PC-9 (cell line): Measurements from ENCODE around the gene B3GNT2. TPM values are rescaled to one million over a fixed set of nuclear protein-coding genes. Genes with fewer than 3 reads are reported as not detected.

ENCODE experiments used
- BruUV-seq: library from RNA; stranded (reverse); fragments of 400-500 nt; replicated peaks from 2 replicates; lab custom pipeline; 2021; lab: Mats Ljungman, UMichigan
- CTCF ChIA-PET: fragments of 300-600 bp; sonication (Branson Sonifier 250); formaldehyde crosslinking; loops from one replicate; lab custom pipeline; 2022; ENCODE audit warnings: antibody characterized with exemption; lab: Charles Lee
- POLR2A ChIA-PET: fragments of 300-600 bp; sonication (Branson Sonifier 250); formaldehyde crosslinking; loops from one replicate; lab custom pipeline; 2022; ENCODE audit warnings: antibody characterized with exemption; ENCODE audit not compliant: unreplicated experiment; lab: Charles Lee
- DNase-seq, 2 experiments: peaks; one replicate each; pipeline versions ENCODE4 v3.0.0 to v3.0.0-alpha.2; 2015 to 2022; ENCODE audit warnings: mixed read lengths in 1 of 2
- H2AFZ ChIP-seq: fragments of 200-600 bp; sonication (generic); 2 replicates; pipeline ENCODE4 v1.8.1; 2017; ENCODE audit warnings: antibody characterized with exemption
- H3F3A ChIP-seq: fragments of 200-600 bp; sonication (generic); 2 replicates; pipeline ENCODE4 v1.8.1; 2017; ENCODE audit warnings: antibody characterized with exemption, mild to moderate bottlenecking, low read depth; ENCODE audit not compliant: insufficient read depth
- H3K27ac ChIP-seq: fragments of 200-600 bp; sonication (generic); 2 replicates; pipeline ENCODE4 v1.6.1; 2016; ENCODE audit warnings: mixed run types
- H3K27me3 ChIP-seq: fragments of 200-600 bp; sonication (generic); 2 replicates; pipeline ENCODE4 v1.6.1; 2016; ENCODE audit warnings: low read depth, mixed run types; ENCODE audit not compliant: insufficient read depth
- H3K36me3 ChIP-seq: fragments of 200-600 bp; sonication (generic); 2 replicates; pipeline ENCODE4 v1.6.1; 2016; ENCODE audit warnings: low read depth, mixed run types
- H3K4me1 ChIP-seq: fragments of 200-600 bp; sonication (generic); replicated peaks from 2 replicates; pipeline ENCODE4 v1.6.1; 2016; ENCODE audit warnings: mixed run types; ENCODE audit not compliant: insufficient read depth
- H3K4me2 ChIP-seq: fragments of 200-600 bp; sonication (generic); 2 replicates; pipeline ENCODE4 v1.6.1; 2017; ENCODE audit warnings: mixed run types
- H3K4me3 ChIP-seq: fragments of 200-600 bp; sonication (generic); 2 replicates; pipeline ENCODE4 v1.6.1; 2016; ENCODE audit warnings: mixed run types
- H3K79me2 ChIP-seq: fragments of 200-600 bp; sonication (generic); 2 replicates; pipeline ENCODE4 v1.6.1; 2017; ENCODE audit warnings: low read depth, mixed run types
- H3K9me2 ChIP-seq: fragments of 200-600 bp; sonication (generic); 2 replicates; pipeline ENCODE4 v1.8.1; 2017; ENCODE audit warnings: mild to moderate bottlenecking; ENCODE audit not compliant: insufficient read depth
- H3K9me3 ChIP-seq: fragments of 200-600 bp; sonication (generic); 2 replicates; pipeline ENCODE4 v1.8.1; 2016; ENCODE audit warnings: low read depth; ENCODE audit not compliant: insufficient read depth
- H4K20me1 ChIP-seq: fragments of 200-600 bp; sonication (generic); 2 replicates; pipeline ENCODE4 v1.8.1; 2017; ENCODE audit not compliant: insufficient read depth
- EZH2 ChIP-seq: fragments of 200-600 bp; sonication (generic); IDR thresholded peaks from 2 replicates; pipeline ENCODE4 v1.8.0; 2017; ENCODE audit warnings: antibody characterized with exemption, low read depth
- intact Hi-C: fragments of 100-400 bp; cut with micrococcal nuclease; formaldehyde crosslinking; loops from one replicate; pipeline ENCODE4 v1.10.0; 2022; ENCODE audit not compliant: unreplicated experiment
- total RNA-seq: library from RNA; stranded (reverse); gene quantifications from 2 replicates; pipeline ENCODE4 v1.2.3, GENCODE V29; 2021
- TF ChIP-seq, protein P1 (sequence below): fragments of 200-600 bp; sonication (generic); conservative IDR thresholded peaks from 2 replicates; pipeline ENCODE4 v1.6.1; 2017; ENCODE audit warnings: mixed run types, antibody characterized with exemption, mild to moderate bottlenecking, moderate library complexity

The B3GNT2 gene
- total RNA-seq, 1 experiment from 2014 or later, result 30.8 TPM

DNA sequence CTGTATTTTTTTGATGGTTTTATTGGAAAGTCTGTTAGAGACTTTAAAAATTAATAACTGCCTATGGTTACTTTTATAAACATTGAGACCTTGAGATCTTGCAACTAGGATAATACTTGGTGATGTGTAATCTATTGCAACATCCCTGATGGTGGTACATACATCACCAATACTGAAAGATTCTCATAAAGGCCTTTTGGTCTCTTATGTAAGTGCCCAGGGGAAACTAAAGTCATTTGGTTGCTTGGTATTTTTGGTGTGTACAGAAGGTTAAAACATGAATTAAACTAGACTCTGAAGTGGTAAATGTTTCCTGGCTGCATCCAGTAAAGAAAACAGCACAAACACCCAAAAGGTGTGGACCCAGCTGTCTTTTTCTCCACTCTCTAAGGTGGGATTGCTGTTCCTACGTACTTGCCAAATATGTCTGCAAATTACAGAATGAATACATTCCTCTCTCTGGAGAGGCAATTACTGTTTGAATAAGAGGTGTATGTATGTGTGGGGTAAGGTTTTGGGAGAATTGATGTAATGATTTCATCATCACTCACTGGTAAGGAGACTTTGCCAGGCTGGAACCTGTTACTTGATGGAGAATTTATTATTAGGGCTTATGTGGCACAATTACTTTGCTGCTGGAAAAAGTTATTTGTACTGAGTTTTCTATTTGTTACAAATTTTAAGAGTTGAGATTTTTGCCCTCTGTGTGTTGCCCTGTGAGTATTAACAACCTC lies 3.6 kb downstream of the B3GNT2 start:
- BruUV-seq, result no TSS peak
- H3K4me3 ChIP-seq, result peak overlapping the region; percentile 98; the same call in 1 of the 2 replicates
- ChIA-PET POLR2A (no interaction called here), CTCF (no interaction called here)
- H4K20me1 ChIP-seq, result peaks cover 71% of the 10 kb centered on the region
- intact Hi-C loops, result loop anchor here (5.0 kb wide), 1 partner anchor 207 kb away; no protein-coding TSS in a partner anchor
- no peaks in the 10 kb centered on the region for H3K9me3 ChIP-seq
- no peaks in the 10 kb centered on the region for H3K9me2 ChIP-seq
- H3K79me2 ChIP-seq, result peaks cover 84% of the 10 kb centered on the region
- no peaks in the 10 kb centered on the region for H3K27me3 ChIP-seq
- H3K4me1 ChIP-seq, result peaks cover 34% of the 10 kb centered on the region
- H2AFZ ChIP-seq, result no peak overlapping the region
- no peak for TF ChIP-seq EZH2
- TF ChIP-seq, protein P1, sequence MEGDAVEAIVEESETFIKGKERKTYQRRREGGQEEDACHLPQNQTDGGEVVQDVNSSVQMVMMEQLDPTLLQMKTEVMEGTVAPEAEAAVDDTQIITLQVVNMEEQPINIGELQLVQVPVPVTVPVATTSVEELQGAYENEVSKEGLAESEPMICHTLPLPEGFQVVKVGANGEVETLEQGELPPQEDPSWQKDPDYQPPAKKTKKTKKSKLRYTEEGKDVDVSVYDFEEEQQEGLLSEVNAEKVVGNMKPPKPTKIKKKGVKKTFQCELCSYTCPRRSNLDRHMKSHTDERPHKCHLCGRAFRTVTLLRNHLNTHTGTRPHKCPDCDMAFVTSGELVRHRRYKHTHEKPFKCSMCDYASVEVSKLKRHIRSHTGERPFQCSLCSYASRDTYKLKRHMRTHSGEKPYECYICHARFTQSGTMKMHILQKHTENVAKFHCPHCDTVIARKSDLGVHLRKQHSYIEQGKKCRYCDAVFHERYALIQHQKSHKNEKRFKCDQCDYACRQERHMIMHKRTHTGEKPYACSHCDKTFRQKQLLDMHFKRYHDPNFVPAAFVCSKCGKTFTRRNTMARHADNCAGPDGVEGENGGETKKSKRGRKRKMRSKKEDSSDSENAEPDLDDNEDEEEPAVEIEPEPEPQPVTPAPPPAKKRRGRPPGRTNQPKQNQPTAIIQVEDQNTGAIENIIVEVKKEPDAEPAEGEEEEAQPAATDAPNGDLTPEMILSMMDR, result no peak
- H3F3A ChIP-seq, result peaks cover 2% of the 10 kb centered on the region; the same call in 1 of the 2 replicates
- H3K27ac ChIP-seq, result no peak overlapping the region
- DNase-seq, result peak in 1 of 2 experiments; percentile 45
- peaks cover 5% of the 10 kb centered on the region; the same call in 1 of the 2 replicates for H3K36me3 ChIP-seq
- H3K4me2 ChIP-seq, result peak overlapping the region; percentile 99

DNA sequence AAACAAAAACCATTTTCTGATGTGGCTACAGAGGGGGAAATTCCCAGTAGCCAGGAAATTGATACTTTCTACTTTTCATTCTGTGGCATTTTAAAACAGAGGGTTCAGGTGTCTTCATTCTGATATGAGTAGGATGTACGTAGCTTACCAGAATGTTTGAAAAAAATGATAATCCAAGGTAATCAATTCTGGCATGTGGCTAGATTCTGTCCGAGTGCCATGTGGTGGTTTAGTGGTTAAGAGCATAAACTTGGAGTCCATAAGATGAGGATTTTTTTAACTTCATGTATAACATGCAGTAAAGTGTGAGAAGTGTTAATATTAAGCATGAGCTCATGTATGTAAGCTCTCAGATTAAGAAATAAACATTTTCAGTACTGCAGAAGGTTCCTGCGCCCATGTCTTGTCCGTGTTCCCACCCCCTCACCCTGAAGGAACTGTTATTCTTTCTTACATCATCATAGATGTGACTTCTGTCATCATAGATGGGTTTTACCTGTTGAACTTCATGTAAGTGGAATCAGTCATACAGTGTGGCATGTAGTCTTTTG lies 4.5 kb downstream of the B3GNT2 start:
- Histone ChIP-seq H3F3A (no peaks in the 10 kb centered on the region), H3K9me2 (no peaks in the 10 kb centered on the region), H3K27me3 (no peaks in the 10 kb centered on the region), H3K4me1 (peaks cover 34% of the 10 kb centered on the region), H3K4me2 (peak overlapping the region; percentile 99), H3K9me3 (no peaks in the 10 kb centered on the region), H3K27ac (no peak overlapping the region), H2AFZ (no peak overlapping the region), H3K79me2 (peaks cover 92% of the 10 kb centered on the region), H3K36me3 (peaks cover 5% of the 10 kb centered on the region; the same call in 1 of the 2 replicates), H3K4me3 (peak overlapping the region; percentile 0; the same call in 1 of the 2 replicates), H4K20me1 (peaks cover 79% of the 10 kb centered on the region)
- TF ChIP-seq EZH2, result no peak
- TF ChIP-seq, protein P1, result no peak
- DNase-seq, result no peak
- ChIA-PET POLR2A (interaction anchor here (0.6 kb wide), 1 partner anchor 23 kb away, joined by 3 read pairs; no protein-coding TSS in a partner anchor), CTCF (no interaction called here)
- intact Hi-C loops, result no loop called here
- no TSS peak for BruUV-seq

DNA sequence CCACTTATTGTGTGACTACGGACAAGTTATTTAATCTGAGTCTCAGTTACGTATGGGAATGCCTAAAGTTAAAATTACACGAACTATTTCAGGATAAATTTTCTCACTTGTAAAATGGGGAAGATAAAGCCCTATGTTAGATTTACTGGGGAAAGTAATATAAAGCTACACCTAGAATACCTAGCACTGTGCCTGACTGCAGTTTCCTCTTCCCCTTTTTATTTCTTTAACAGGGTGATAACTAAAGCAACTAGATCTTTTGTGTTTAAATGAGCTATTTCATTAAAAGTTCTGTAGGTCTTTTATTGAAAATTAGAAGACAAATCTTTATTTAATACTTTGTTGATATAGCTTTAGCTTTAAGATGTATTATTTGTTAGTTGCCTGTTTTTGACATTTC lies 5.0 kb downstream of the B3GNT2 start:
- Histone ChIP-seq H3K79me2 (peaks cover 98% of the 10 kb centered on the region), H3K9me3 (no peaks in the 10 kb centered on the region), H3K4me2 (0 out of 2 replicates have a peak overlapping the region, but pooled peaks have one; percentile 99), H3K4me3 (no peak overlapping the region), H3K27ac (no peak overlapping the region), H3K4me1 (peaks cover 34% of the 10 kb centered on the region), H3K9me2 (no peaks in the 10 kb centered on the region), H2AFZ (no peak overlapping the region), H3F3A (no peaks in the 10 kb centered on the region), H4K20me1 (peaks cover 84% of the 10 kb centered on the region), H3K36me3 (peaks cover 5% of the 10 kb centered on the region; the same call in 1 of the 2 replicates), H3K27me3 (no peaks in the 10 kb centered on the region)
- POLR2A ChIA-PET, result interaction anchor here (0.6 to 0.7 kb wide), 2 partner anchors 62 to 159 kb away, joined by 4 to 6 read pairs; no protein-coding TSS in a partner anchor
- no peak for DNase-seq
- CTCF ChIA-PET, result no interaction called here
- no TSS peak for BruUV-seq
- no peak for TF ChIP-seq EZH2
- TF ChIP-seq, protein P1, result no peak
- intact Hi-C loops, result no loop called here
